Right lobe of liver (tissue), 4 donors: Measurements from ENCODE around the gene CXCL13.

ENCODE experiments used
- POLR2A ChIP-seq: fragments of 450-650 bp; IDR thresholded peaks from one replicate; pipeline ENCODE4 v1.6.1; 2017; ENCODE audit warnings: antibody characterized with exemption, mild to moderate bottlenecking
- TF ChIP-seq, protein P1 (sequence below), 4 donors: fragments of 200-600 bp in 3 of 4; fragments of 450-650 bp in 1 of 4; IDR thresholded peaks; one replicate each; pipeline versions ENCODE4 v1.5.1 to v1.8.0; 2016 to 2022; ENCODE audit warnings: antibody characterized with exemption in 4 of 4, mild to moderate bottlenecking in 2 of 4
- donor health status: DM: no; HTN: no; CAD: no.
- donor health status: DM: no; HTN: no; CAD: no.
- donor health status: DM: no; HTN: yes; CAD: no.

DNA sequence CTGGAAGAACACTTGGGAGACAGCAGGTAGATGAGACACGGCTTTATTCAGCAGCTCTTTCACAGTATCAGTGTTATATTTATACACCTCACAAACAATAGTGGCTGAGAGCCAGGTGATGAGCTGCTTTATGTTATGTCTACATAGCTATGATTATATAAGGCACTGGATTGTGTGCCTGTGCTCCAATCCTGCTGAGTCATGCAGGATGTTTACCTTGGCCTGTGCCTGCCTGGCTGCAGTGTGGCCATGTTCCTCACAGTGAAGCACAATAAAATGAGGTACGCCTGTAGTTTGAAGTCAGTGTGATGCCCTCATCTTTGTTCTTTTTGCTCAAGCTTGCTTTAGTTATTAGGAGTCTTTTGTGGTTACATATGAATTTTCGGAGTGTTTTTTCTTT is 31.3 kb downstream of the CXCL13 start:
- TF ChIP-seq, protein P1, sequence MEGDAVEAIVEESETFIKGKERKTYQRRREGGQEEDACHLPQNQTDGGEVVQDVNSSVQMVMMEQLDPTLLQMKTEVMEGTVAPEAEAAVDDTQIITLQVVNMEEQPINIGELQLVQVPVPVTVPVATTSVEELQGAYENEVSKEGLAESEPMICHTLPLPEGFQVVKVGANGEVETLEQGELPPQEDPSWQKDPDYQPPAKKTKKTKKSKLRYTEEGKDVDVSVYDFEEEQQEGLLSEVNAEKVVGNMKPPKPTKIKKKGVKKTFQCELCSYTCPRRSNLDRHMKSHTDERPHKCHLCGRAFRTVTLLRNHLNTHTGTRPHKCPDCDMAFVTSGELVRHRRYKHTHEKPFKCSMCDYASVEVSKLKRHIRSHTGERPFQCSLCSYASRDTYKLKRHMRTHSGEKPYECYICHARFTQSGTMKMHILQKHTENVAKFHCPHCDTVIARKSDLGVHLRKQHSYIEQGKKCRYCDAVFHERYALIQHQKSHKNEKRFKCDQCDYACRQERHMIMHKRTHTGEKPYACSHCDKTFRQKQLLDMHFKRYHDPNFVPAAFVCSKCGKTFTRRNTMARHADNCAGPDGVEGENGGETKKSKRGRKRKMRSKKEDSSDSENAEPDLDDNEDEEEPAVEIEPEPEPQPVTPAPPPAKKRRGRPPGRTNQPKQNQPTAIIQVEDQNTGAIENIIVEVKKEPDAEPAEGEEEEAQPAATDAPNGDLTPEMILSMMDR (IDR thresholded peaks at IDR 0.05), result no peak
- TF ChIP-seq POLR2A, result no peak
